NCI-H345 treated with DMSO at 0.1 percent for 48 hours (cell line): ENCODE data around the gene MSMO1.

ENCODE experiments used
- DNase-seq: peaks from one replicate; lab custom pipeline; 2025; ENCODE audit not compliant: unreplicated experiment; lab: John Stamatoyannopoulos, UW

MSMO1 gene

DNA sequence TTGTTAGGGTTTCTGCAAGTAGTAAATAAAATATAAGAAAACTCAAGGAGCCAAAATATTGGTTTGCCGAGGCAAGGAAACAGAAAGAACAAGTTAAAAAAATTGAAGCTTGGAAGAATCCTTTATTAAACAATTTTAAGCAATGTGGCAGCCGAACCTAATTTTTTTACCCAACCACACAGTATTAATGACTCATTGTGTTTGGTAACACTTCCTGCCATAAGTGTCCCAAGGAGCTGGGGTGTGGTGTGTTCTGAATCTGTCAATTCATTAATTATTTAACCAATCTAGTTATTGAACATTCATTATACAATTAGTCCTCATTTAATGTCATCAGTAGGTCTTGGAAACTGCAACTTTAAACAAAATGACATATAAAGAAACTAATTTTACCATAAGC is 32.0 kb downstream of the MSMO1 start:
- no peak for DNase-seq

DNA sequence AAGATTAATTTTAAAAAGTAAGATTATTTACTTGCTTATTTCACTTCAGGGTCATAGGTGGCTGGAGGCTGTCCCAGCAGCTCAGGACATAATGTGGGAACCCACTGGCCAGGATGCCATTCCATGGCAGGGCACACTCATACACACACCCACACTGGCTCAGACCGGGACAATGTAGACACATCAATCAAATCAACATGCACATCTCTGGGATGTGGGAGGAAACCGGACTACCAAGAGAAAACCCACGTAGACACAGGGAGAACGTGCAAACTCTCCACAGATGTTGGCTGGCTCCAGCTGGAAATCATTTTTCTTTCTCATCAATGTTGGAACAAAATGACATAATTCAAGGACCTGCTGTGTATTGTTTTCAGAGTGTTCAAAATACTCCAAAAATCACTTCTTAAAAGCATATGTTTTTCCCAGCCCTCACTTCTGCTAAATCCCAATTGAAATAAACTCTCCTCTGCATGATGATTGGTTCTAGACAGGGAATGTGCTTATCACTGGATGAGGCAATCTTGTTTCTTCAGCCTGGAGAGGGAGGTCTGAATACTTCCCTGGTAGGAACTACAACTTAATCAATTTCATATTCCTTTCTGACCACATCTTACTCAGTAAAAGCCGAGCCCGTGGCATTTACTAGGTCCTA is 32.7 kb downstream of the MSMO1 start:
- no peak for DNase-seq

DNA sequence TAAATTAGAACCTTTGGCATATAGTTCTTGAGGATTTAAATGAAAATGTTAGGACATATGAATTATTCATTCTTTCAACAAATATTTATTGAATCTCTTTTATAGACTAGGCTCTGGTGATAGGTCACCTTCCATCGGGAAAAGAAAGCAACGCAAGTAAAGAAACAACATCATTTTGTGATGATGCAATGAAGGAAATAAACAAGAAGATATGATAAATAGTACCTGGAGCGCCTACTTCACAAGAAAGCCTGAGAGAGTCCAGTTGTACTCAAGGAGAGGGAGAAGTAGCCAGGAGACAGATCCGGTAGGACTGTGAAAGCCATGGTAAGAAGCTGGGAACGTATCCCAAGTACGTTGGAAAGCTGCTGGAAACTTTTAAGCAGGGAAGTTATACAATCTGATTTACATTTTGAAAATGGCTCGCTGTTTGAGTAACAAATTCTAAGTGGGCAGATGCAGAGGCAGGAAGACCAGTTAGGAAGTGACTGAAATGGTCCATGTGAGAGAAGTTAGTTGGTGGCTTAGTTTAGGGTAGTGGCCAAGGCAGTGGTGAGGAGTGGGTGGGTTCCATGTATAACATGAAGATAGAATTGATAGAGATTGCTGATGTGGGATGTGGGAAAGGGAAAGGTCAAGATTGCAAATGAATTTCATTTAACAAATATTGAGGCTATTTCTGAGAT is 33.7 kb downstream of the MSMO1 start:
- DNase-seq = no peak

- DNase-seq = no peak
Observed at GRCh38 chr4:165361810-165362209, 34.3 kb downstream of the MSMO1 start.

DNA sequence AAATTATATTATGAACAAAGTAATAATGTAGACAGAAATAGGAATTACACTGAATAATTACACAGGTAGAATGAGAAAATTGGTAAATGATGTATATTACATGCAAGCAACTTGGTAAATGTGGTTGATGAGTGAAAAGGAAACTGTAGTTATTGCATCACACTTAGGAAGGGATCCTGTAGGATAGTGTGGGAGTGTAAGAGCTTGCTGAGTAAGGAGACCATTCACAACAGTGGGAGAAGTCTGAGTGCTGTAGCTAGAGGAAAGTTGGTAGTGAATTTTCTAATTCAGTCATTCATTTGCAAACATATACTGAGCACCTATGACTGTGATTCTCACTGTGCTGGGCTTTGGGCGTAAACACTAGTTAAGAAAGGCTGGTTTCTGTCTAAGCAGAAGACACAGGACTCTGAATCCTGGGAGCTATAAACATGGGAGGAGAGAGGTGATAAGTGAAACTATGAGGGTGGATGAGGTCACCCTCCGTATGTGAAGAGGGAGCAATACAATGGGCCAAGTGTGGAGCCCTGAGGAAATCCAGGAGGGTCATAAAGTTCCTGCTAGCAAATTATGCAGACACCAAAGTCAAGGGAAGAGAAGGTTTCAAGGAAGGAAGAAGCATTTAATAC is 37.1 kb downstream of the MSMO1 start:
- no peak for DNase-seq

DNA sequence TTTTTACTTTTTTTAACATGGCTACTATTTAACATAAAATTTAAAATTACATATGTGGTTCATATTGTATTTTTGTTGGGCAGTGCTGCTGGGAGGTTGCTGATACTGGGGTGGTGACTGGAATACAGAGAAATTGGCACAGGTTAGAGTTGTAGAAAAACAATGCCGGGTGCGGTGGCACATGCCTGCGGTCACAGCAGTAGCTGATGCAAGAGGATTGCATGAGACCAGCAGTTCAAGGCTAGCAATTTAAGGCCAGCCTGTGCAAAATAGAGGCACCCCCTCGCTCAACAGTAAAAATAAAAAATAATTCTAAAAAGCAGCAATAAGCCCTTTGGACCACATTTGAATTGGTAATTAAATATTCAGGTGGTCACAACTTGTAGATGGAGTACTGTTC is 39.6 kb downstream of the MSMO1 start:
- no peak for DNase-seq

GRCh38 chr4:165368114-165368513 is 40.6 kb downstream of the MSMO1 start:
- peak; percentile 62 for DNase-seq

- DNase-seq = no peak
Observed at GRCh38 chr4:165368567-165368966, 41.1 kb downstream of the MSMO1 start.

DNA sequence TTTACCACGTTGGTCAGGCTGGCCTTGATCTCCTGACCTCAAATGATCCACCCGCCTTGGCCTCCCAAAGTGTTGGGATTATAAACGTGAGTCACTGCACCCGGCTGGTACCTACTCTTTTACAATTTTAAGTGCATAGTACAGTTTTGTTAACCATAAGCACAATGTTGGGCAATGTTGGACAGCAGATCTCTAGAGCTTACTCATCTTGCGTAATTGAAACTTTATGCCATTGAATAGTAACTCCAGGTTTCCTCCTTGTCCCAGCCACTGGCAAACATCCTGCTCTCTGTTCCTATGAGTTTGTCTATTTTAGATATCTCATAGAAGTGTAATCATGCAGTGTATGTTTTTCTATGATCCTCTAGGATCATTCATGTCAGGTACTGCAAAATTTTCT is 42.1 kb downstream of the MSMO1 start:
- no peak for DNase-seq

DNA sequence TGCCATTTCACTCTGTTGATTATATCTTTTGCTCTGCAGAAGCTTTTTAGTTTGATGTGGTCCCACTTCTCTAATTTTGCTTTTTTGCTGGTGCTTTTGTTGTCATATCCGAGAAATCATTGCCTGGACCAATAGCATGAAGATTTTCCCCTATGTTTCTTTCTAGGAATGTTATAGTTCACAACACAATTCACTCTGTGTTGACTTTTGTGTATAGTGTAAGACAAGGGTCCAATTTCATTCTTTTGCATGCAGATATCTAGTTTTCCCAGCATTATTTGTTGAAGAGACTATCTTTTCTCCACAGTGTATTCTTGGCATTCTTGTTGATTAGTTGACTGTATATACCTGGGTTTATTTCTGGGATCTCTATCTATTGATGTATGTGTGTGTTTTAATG is 43.1 kb downstream of the MSMO1 start:
- no peak for DNase-seq

GRCh38 chr4:165375465-165375864 is 48.0 kb downstream of the MSMO1 start:
- no peak for DNase-seq

- no peak for DNase-seq
Observed at GRCh38 chr4:165378398-165378744, 50.9 kb downstream of the MSMO1 start.

- DNase-seq = peak; percentile 63
Observed at GRCh38 chr4:165378745-165379677, 51.5 kb downstream of the MSMO1 start, which contains the start of gene CPE. Gene CPE (plus strand): TSS chr4:165379008. CDS start chr4:165379222, 214 bp downstream.

DNA sequence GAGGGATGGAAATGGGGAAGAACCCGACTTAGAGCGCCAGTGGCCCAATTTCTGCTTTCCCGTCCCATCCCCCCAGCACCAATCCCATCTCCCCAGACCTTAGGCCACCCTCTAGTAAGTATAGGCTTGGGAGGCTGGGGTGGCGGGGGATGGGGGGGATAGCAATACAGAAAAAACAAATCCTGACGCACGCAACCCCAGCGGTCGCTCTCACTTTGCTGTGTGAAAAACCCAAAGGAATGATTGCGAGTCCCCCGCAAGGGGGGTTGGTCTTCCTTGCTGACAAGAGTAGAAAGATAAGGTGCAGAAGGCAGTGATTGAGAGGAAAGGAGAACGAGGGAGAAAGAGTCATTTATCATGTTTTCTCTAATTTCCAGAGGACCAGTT is 52.2 kb downstream of the MSMO1 start:
- DNase-seq = no peak

GRCh38 chr4:165380805-165381204 is 53.3 kb downstream of the MSMO1 start:
- no peak for DNase-seq

- DNase-seq = no peak
Observed at GRCh38 chr4:165381821-165382373, 54.4 kb downstream of the MSMO1 start.

DNA sequence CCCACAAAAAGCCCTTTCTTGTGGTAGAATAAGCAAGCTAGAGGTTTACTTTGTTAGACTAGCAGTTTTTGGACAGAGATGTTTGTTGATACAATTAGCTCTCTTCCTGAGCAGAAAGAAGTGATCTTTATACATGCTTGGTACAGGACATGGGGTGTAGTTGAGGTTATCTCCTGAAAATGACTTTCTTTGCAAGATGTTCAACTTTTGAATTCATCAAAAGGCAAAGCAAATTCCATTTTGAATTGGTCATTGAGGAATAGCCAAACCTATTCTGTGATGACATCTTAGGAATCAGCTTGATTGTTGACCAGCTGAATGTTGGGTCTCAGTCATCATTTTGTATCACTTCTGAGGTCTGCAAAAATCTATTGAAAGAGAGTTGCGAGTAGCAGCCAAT is 55.2 kb downstream of the MSMO1 start:
- DNase-seq = no peak

DNA sequence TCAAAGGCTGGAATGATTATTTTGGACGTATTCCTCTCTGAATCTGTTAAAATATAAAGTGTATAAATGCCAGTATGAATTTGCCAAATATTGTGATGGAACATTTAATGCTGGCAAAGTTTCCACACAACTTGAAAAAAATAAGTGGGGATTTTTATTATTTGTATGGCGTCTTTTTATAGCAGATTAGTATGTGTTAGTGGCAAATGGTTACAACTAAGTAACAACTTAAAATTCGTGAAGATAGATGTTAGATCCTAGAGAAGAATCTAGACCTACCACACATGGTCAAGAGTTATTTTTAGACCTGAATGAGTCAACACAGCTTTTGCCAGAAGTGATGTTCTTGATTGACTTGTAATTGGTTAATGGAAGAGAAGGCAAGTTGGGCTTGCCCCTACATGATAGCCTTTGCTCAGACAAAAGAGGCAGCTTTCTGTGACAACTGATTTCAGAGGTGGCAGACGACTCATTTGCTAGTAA is 56.2 kb downstream of the MSMO1 start:
- peak; percentile 70 for DNase-seq

GRCh38 chr4:165384186-165384585 is 56.7 kb downstream of the MSMO1 start:
- DNase-seq = no peak

DNA sequence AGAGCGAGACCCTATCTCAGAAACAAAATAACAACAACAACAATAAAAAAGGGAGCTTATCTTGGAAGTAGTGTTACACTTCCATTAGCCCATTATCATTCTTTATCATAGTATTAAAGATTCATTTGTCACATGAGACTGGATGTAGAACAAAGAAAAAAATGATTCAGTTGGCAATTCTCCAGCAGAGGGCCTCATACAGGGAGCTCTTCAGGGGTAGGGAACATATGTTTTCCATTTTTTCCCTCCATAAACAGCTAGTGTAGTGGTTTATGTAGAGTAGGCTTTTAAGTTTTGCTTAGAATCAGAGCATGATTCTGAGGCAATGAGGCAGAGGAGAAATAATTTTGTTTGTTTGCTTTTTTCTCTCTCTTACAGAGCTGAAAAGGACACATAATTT is 57.1 kb downstream of the MSMO1 start:
- peak; percentile 73 for DNase-seq

DNA sequence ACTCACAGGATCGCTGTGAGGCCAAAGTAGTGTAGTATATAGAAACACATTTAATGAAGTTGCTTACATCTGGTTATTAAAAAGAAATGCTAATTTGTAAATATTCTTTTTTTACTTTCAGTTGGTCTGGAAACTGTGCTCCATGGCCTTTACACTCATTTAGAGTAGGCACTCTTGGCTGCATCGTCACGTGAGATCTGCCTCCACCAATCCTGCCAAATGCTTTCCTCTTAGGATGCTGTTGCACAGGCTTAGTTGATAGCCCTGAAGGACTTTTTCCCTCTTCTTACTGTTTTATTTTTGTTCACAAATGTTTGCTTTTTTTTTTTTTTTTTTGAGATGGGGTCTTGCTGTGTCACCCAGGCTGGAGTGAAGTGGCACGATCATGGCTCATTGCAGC is 57.7 kb downstream of the MSMO1 start:
- no peak for DNase-seq
